ENCODE data around the gene MATR3.

DNA sequence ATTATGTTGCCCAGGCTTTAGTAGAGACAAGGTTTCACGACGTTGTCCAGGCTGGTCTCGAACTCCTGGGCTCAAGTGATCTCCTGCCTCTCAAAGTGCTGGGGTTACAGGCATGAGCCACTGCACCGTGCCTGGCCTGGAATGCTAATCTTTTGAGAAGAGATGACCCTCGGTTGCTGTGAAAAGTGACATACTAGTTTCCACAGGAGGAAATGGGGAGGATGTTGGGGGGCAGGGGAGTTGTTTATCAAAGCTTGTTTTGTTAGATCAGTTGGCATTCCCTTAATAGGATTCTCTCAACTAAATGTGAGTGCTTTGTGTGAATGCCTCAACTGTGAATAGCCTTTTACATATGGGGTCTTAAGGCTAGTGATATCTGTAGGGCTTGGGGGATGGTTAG is 16.4 kb upstream of the MATR3 start:
- 0 out of 2 replicates have a peak, but pooled peaks have one; percentile 20 for TF ChIP-seq POLR2A (IDR thresholded peaks at IDR 0.05; ENCODE audit: low read depth, low read length)
- no peak for TF ChIP-seq TAF1 (IDR thresholded peaks at IDR 0.05; ENCODE audit: borderline replicate concordance, low read depth, low read length)

Data from GM12892 (cell line).